ENCODE results near the gene HELQ. TPM values are rescaled to one million over a fixed set of nuclear protein-coding genes. Genes with fewer than 3 reads are reported as not detected.
A peak's percentile ranks its signal among the peaks of the same experiment; 100 is the strongest.

The HELQ gene
- total RNA-seq, 1 experiment from 2014 or later, result 14.6 TPM

- H2AFZ ChIP-seq (ENCODE audit: low read depth, low read length, poor library complexity, severe bottlenecking), result peak overlapping the region; percentile 87
- no peaks in the 10 kb centered on the region for H3K9me3 ChIP-seq (ENCODE audit: control insufficient read depth in 1 of 2, insufficient read depth in 1 of 2, low read depth in 1 of 2, low read length in 2 of 2)
- no peaks in the 10 kb centered on the region for H4K20me1 ChIP-seq (ENCODE audit: insufficient read depth)
- DNase-seq (ENCODE audit: low read depth, low spot score) (no peak), ATAC-seq (no peak)
- POLR2A ChIA-PET, result no interaction called here
- no peaks in the 10 kb centered on the region for H3K9me2 ChIP-seq (ENCODE audit: insufficient read depth)
- no peak overlapping the region for H3K27ac ChIP-seq (ENCODE audit: low read depth, low read length)
- CTCF ChIA-PET, result interaction anchor here (1.2 kb wide), 1 partner anchor 74 kb away, joined by 3 read pairs; the partner anchor contains the start of gene COQ2
- H3K79me2 ChIP-seq (ENCODE audit: insufficient read depth, low read length), result no peaks in the 10 kb centered on the region
- H3K27me3 ChIP-seq (ENCODE audit: insufficient read depth, low read length), result no peaks in the 10 kb centered on the region
- H3K4me2 ChIP-seq (ENCODE audit: low read length), result 0 out of 2 replicates have a peak overlapping the region, but pooled peaks have one; percentile 12
- no TSS peak for BruUV-seq (replicated peaks)
- intact Hi-C loops (cut with micrococcal nuclease), result no loop called here
- H3K4me3 ChIP-seq (replicated peaks in 1 of 2; ENCODE audit: low read depth in 1 of 2, low read length in 2 of 2), result no peak overlapping the region
- no peak for TF ChIP-seq ELF1 (IDR thresholded peaks at IDR 0.05; ENCODE audit: borderline replicate concordance, low read depth)
- TF ChIP-seq FOSL1 (IDR thresholded peaks at IDR 0.05; ENCODE audit: low read depth), result peak; percentile 53; the same call in 1 of the 2 replicates
- peaks cover 17 to 20% of the 10 kb centered on the region in 2 experiments for H3K4me1 ChIP-seq (ENCODE audit: control insufficient read depth in 1 of 2, insufficient read depth in 2 of 2, low read length in 2 of 2)
- RAD21 ChIA-PET (ENCODE audit: low non-redundant PET in 1 of 2, low total read pairs in 2 of 2, uncharacterized antibody in 2 of 2, unreplicated experiment in 2 of 2), result no interaction called here
- H3K36me3 ChIP-seq (ENCODE audit: control insufficient read depth in 1 of 2, insufficient read depth in 2 of 2, low read length in 2 of 2), result no peaks in the 10 kb centered on the region
- no peak overlapping the region for H3K9ac ChIP-seq (ENCODE audit: low read length)
These were observed 97.2 kb downstream of the HELQ start for GRCh38 chr4:83358410-83358809.

Other genes starting within 250 kb of the HELQ start
- gene COQ2, start 171.0 kb downstream of the HELQ start, total RNA-seq (2021; ENCODE audit: unreplicated experiment), result 20.6 TPM
- gene HPSE, start 121.0 kb downstream of the HELQ start, total RNA-seq (2021; ENCODE audit: unreplicated experiment), result 12.6 TPM
- 59.1 TPM for gene MRPS18C, start 235 bp upstream of the HELQ start, total RNA-seq (2021; ENCODE audit: unreplicated experiment)
- gene ABRAXAS1, start 29.3 kb upstream of the HELQ start, total RNA-seq (2021; ENCODE audit: unreplicated experiment), result 23.3 TPM
- gene GPAT3, start 80.3 kb upstream of the HELQ start, total RNA-seq (2021; ENCODE audit: unreplicated experiment), result 36.7 TPM

All from HCT116 (cell line).